Epidermal melanocyte (primary cell): ENCODE results near the gene PFN4.

ENCODE experiments used
- DNase-seq: peaks from one replicate; pipeline ENCODE4 v3.0.0; 2011; ENCODE audit warnings: low spot score; ENCODE audit not compliant: insufficient read length

Gene PFN4

DNA sequence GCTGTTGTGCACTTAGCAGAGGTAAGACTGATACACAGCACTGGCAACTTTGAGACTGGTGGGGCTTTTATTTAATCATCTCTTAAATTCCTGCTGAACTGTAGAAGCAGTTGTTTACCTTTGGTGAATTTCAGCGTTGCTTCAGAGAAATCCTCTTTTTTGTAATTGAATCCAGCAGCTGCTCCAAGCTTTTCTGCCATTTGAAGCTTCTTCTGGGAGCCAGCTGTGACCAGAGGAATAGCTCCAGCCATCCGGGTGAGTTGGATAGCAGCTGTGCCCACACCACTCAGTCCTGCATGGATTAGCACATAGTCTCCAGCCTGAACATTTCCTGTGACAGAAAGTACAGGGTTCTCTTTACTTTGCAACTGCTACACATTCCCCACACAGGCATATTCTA is 42.4 kb downstream of the PFN4 start:
- DNase-seq, result no peak

DNA sequence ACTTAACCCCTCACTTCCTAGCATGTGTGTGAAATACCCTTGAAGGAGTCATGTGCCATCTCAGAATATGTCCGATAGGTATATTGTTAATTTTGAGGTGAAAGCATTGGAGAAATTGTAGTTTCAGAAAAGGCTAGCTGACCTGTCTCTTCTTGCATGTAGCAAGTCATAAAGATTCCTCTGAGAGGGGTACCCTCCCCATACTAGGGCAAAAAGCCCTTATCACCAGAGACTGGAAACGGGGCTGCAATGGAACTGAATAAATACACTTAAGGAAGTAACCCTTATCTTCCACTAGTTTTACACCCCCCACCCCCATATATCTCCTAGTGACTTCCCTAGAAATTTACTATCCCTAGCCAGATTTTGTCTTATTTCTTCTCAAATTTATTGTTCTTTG is 45.3 kb downstream of the PFN4 start:
- DNase-seq, result no peak

DNA sequence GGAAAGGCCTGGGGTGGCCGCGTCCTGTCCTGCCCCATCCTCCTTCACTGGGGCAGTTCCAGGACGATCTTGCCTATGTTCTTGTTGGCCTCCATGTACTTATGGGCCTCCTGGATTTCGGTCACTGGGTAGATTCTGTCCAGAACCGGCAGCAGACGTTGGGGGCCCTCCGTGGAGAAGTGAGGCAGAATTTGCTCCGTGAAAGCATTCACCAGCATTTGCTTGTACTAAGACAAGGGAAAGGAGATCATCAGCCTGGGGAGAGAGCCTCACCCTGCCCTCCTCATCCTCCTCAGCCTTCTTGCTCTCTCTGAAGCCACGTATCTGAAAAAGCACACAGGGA is 45.6 kb downstream of the PFN4 start:
- DNase-seq, result no peak

DNA sequence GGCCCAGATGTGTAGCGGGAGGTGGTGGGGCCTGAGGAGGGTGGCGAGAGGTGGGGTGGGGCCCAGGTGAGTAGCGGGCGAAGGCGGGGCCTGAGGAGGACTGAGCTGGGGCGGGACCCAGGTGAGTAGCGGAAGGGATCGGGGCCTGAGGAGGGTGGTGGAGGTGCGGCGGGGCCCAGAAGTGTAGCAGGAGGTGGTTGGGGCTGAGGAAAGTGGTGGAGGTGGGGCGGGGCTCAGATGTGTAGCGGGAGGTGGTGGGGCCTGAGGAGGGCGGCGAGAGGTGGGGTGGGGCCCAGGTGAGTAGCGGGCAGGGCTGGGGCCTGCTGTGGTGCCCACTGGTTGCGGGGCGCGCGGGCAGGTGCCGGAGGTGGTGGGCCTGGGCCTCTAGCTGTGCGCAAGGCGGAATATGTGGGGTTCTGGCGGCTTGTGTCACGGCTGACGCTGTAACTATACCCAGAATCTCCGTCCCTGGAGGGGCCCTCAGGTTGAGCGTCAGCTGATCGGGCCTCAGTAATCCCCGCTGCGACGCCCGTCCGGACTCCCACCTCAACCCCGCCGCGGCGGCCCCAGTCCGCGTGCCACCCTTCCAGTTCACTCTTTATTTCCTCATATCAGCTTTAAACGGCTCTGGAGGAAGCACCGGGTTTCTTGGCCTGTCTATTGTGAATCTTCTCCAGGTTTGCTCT is 46.1 kb downstream of the PFN4 start:
- DNase-seq, result no peak

DNA sequence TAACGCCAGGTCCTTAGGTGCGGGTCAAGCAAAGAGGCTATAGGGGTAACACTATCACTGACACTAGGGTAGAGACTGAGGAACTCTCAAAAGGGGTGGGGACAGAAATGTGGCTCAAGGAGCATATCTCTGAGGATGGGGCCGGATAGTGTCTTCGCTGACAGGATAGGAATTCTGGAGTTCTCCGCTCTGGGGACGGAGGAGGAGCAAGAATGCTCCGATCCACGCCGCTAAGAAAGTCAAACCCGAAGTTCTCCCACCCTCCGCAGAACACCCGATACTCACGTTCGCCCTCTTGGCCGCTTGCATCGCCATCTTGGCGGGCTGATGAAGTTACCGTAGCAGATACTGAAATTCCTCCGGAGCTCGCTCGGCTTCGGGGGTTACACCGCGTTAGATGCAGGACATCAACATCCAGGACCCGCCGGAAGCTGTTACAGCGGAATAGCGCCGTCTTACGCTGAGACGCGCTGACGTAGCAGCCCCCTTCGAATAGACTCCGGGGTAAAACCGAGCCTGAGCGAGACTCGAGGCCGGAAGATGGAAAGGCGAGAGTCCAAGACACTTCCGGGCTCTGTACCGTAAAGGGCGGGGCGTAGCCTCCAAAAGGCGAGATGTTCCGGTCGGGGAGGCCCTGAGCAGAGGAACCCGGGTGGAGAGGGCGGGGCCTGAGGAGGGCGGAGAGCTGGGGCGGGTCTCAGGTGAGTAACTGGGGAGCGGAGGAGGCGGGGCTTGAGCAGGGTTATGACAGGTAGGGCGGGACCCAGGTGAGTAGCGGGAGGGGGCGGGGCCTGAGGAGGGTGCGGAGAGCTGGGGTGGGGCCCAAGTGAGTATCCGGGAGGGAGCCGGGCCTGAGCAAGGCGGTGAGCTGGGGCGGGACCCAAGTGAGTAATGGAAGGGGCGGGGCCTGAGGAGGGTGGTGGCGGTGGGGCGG is 47.0 kb downstream of the PFN4 start, which contains the start of gene SF3B6:
Gene SF3B6 (minus strand): TSS at position 412 of the 934 bp plus-strand sequence. CDS start 97 bp downstream, at position 315.
- peak; percentile 86 for DNase-seq

DNA sequence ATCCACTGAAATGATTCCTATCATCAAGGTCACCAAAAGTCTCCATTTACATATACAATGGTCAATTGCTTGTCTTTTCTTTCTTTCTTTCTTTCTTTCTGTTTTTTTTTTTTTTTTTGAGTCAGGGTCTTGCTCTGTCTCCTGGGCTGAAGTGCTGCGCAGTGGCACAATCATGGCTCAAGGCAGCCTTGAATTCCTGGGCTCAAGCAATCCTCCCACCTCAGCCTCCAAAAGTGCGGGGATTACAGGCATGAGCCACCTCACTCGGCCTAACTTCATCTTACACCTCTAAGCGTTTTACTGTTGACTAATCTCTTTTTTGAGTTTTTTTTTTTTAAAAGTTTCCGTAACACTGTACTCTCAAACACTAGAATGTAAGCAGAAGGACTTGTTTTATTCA is 47.9 kb downstream of the PFN4 start:
- DNase-seq, result no peak

DNA sequence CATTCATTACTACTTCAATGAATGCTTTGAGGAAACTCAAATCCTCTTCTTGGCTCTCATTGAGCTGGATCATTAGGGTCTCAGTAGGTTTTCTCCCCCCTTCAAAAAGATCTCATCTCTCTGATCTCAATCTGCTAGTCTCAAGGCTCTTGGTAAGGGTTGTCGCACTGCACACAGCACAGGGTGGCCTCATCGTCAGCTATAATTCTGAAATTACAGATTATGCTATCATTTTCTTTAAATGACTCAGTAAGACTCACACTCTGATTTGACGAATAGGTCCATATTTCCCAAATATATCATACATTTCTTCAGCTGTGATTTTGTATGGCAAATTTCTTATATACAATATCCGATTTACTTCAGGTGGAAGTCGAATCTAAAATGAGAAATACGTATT is 49.3 kb downstream of the PFN4 start:
- DNase-seq, result no peak

DNA sequence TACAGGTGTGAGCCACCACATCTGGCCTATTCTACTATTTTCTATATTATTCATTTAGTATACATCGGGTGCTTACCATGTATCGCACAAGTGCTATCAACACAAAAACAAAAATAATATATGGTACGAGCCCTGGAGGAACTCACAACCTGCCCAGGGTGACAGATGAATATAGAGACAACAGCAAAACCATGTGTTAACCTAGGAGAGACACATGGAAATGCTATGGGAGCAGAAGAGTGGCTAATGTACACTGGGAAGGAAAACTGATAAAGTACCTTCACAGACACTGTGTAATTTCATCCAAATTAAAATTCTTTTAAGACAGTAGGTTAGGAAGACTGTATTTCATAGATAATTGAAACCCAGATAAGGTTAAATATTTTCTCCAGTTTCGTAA is 50.9 kb downstream of the PFN4 start:
- DNase-seq, result no peak

DNA sequence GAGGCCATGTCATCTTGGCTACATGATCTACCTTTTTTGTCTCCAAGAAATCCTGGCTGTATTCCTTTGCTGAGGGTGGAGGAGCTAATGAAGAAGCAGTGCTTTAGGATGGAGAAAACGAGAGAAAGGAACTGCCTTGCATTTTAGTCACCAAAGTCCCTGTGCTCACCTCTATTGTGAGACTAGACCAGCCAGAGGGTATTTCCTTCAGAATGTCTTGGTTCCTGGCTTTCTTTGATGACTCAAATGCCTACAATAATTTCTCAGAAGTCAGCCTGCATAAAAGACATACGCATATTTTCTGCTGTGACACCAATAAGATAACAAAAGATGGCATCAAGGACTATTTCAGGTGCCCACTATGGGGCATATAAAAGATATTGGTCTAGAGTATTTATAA is 57.8 kb downstream of the PFN4 start:
- DNase-seq, result no peak
